Endothelial cell (in vitro differentiated cells): ENCODE measurements around the gene TMIGD1. TPM values are rescaled to one million over a fixed set of nuclear protein-coding genes. Genes with fewer than 3 reads are reported as not detected.
A peak's percentile ranks its signal among the peaks of the same experiment; 100 is the strongest.

ENCODE experiments used
- DNase-seq: peaks from one replicate; pipeline ENCODE4 v3.0.0; 2021; ENCODE audit warnings: low spot score
- H3K27ac Mint-ChIP-seq: one replicate; pipeline ENCODE4 v1.8.0; 2021; ENCODE audit warnings: mixed read lengths, inconsistent platforms; ENCODE audit not compliant: unreplicated experiment
- H3K27me3 Mint-ChIP-seq: one replicate; pipeline ENCODE4 v1.8.0; 2021; ENCODE audit warnings: mild to moderate bottlenecking, moderate library complexity, mixed read lengths, inconsistent platforms; ENCODE audit not compliant: unreplicated experiment
- H3K36me3 Mint-ChIP-seq: one replicate; pipeline ENCODE4 v1.8.0; 2021; ENCODE audit warnings: mild to moderate bottlenecking, low read depth, mixed read lengths, inconsistent platforms; ENCODE audit not compliant: unreplicated experiment
- H3K4me1 Mint-ChIP-seq: one replicate; pipeline ENCODE4 v1.8.0; 2021; ENCODE audit warnings: mild to moderate bottlenecking, mixed read lengths, inconsistent platforms; ENCODE audit not compliant: unreplicated experiment
- H3K4me3 Mint-ChIP-seq: one replicate; pipeline ENCODE4 v1.8.0; 2021; ENCODE audit warnings: mild to moderate bottlenecking, mixed read lengths, inconsistent platforms; ENCODE audit not compliant: unreplicated experiment
- H3K9me3 Mint-ChIP-seq: one replicate; pipeline ENCODE4 v1.8.0; 2021; ENCODE audit warnings: mixed read lengths, inconsistent platforms; ENCODE audit not compliant: unreplicated experiment
- total RNA-seq: library from RNA; stranded (reverse); fragmentation: NEBNext Ultra II Directional; extraction: Animal tissue kit (Norgen Biotek cat#: 25700); gene quantifications from one replicate; pipeline ENCODE4 v1.2.1, GENCODE V29; 2021; ENCODE audit not compliant: unreplicated experiment
- TF ChIP-seq, protein P1 (sequence below): fragments of 200-600 bp; sonication (generic); IDR thresholded peaks from one replicate; pipeline ENCODE4 v1.5.0; 2021; ENCODE audit warnings: antibody characterized with exemption; ENCODE audit not compliant: unreplicated experiment

Gene TMIGD1
- total RNA-seq, 1 donor from 2014 or later, result not detected

DNA sequence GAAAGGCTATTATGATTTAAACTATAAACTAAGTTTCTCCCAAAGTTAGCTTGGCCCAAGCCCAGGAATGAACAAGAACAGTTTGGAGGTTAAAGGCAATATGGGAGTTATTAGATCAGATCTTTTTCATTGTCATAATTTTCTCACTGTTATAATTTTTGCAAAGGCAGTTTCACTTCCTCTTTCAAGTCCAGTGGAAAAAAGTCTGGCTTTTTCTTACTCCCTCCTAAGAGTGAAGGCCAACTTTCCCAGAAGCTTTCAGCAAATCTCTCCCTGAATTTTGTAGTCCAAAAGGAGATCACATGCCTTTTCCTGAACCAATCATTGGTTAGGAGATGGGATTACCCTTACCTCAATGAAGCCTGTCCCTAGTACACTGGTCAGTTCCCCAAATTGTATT lies 33.0 kb downstream of the TMIGD1 start:
- no peak for DNase-seq
- H3K4me1 Mint-ChIP-seq, result peaks cover 2% of the 10 kb centered on the region
- H3K36me3 Mint-ChIP-seq, result no peaks in the 10 kb centered on the region
- TF ChIP-seq, protein P1, sequence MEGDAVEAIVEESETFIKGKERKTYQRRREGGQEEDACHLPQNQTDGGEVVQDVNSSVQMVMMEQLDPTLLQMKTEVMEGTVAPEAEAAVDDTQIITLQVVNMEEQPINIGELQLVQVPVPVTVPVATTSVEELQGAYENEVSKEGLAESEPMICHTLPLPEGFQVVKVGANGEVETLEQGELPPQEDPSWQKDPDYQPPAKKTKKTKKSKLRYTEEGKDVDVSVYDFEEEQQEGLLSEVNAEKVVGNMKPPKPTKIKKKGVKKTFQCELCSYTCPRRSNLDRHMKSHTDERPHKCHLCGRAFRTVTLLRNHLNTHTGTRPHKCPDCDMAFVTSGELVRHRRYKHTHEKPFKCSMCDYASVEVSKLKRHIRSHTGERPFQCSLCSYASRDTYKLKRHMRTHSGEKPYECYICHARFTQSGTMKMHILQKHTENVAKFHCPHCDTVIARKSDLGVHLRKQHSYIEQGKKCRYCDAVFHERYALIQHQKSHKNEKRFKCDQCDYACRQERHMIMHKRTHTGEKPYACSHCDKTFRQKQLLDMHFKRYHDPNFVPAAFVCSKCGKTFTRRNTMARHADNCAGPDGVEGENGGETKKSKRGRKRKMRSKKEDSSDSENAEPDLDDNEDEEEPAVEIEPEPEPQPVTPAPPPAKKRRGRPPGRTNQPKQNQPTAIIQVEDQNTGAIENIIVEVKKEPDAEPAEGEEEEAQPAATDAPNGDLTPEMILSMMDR, result no peak
- no peaks in the 10 kb centered on the region for H3K9me3 Mint-ChIP-seq
- H3K27ac Mint-ChIP-seq, result no peak overlapping the region
- H3K27me3 Mint-ChIP-seq, result peaks cover 2% of the 10 kb centered on the region
- H3K4me3 Mint-ChIP-seq, result no peak overlapping the region

DNA sequence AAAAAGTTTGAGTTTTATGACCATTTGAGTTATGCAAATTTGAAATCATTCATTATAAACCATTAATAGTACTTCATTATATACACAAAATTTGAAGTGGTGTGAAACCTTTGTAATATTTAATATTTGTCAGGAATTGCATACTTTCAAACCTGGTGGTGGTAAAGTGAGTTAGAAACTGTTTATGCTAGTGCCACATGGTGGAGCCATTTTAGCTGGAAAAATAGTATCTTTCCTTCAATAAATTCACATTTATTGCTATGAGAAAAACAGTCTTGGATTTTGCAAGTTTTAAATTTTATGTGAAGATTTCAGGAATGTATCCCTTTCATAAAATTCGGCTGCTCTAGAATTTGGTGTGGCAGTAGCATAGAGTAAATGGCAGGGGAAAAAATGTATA lies 34.9 kb downstream of the TMIGD1 start:
- TF ChIP-seq, protein P1, result no peak
- no peak for DNase-seq
- Mint-ChIP-seq H3K9me3 (no peaks in the 10 kb centered on the region), H3K27ac (no peak overlapping the region), H3K36me3 (no peaks in the 10 kb centered on the region), H3K4me1 (no peaks in the 10 kb centered on the region), H3K27me3 (peaks cover 2% of the 10 kb centered on the region), H3K4me3 (no peak overlapping the region)

DNA sequence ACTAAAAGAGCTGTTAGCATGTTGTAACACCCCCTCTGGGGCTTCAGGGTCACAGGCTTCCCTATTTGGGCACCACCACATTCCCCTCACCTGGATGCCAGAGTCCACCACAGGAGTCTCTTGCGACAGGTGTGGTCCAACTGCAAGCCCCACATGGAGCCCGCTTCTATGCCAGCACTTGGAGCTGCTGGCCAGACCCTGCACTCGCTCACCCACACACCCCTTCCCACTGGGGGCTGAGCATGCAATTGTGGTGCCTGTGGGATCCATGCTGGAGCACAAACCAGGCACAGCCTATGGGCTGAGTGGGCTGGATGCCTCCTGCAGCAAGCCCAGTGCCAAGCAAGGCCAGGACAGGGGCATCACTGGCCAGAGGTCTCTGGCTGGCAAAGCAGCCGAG lies 36.1 kb downstream of the TMIGD1 start:
- H3K27ac Mint-ChIP-seq, result no peak overlapping the region
- H3K36me3 Mint-ChIP-seq, result no peaks in the 10 kb centered on the region
- TF ChIP-seq, protein P1, result no peak
- H3K4me3 Mint-ChIP-seq, result no peak overlapping the region
- no peak for DNase-seq
- H3K9me3 Mint-ChIP-seq, result no peaks in the 10 kb centered on the region
- H3K4me1 Mint-ChIP-seq, result no peaks in the 10 kb centered on the region
- H3K27me3 Mint-ChIP-seq, result peaks cover 2% of the 10 kb centered on the region

DNA sequence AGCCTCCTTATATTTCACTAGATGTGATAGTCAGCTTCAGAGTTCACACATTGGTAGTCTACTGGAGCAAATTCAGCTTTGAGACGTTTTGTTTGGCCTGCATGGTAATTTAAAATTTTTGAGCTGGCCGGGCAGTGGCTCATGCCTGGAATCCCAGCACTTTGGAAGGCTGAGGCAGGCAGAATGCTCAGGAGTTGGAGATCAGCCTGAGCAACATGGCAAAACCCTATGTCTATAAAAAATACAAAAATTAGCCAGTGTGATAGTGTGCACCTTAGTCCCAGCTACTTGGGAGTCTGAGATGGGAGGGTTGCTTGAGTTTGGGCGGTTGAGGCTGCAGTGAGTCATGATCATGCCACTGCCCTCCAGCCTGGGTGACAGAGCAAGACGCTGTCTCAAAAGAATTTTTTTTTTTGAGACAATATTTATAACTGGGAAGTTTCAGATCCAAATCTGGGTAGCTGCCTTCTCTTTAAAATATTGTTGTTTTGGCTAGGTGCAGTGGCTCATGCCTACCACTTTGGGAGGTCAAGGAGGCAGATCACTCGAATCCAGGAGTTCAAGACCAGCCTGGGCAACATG lies 37.3 kb downstream of the TMIGD1 start:
- H3K9me3 Mint-ChIP-seq, result no peaks in the 10 kb centered on the region
- no peaks in the 10 kb centered on the region for H3K36me3 Mint-ChIP-seq
- TF ChIP-seq, protein P1, result no peak
- no peaks in the 10 kb centered on the region for H3K4me1 Mint-ChIP-seq
- no peak overlapping the region for H3K4me3 Mint-ChIP-seq
- H3K27me3 Mint-ChIP-seq, result peaks cover 2% of the 10 kb centered on the region
- no peak for DNase-seq
- no peak overlapping the region for H3K27ac Mint-ChIP-seq

DNA sequence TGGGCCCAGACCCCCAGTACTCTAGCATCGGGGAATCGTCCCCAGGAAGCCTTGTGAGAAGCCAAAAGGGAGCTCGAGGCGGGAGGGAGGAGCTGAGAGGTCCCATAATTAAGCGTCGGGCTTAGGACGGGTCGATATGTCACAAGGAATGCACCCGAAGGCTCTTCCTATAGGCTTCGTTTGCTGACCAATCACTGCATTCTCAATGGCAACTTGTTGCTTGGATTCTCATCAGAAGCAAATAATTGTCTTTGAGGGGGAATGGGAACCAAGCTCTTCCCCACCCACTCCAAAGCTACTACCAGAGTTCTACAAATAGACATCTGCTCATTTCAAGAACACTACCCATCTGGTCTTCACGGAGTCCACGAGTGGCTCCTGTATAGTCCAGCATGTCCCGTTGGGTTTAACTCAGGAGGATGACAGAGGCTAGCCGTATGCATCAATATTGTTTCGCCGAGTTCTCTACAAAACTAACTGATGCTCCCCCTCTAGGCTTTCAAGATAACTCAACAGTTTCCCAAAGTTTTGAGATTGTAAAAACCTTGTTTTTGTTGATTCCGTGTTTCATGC lies 41.5 kb downstream of the TMIGD1 start:
- H3K36me3 Mint-ChIP-seq, result peaks cover 6% of the 10 kb centered on the region
- no peak overlapping the region for H3K27ac Mint-ChIP-seq
- peak overlapping the region; percentile 78 for H3K4me3 Mint-ChIP-seq
- H3K9me3 Mint-ChIP-seq, result no peaks in the 10 kb centered on the region
- H3K4me1 Mint-ChIP-seq, result peaks cover 12% of the 10 kb centered on the region
- no peak for DNase-seq
- TF ChIP-seq, protein P1, result no peak
- peaks cover 2% of the 10 kb centered on the region for H3K27me3 Mint-ChIP-seq
